HepG2 (cell line): ENCODE data around the gene LRPAP1. TPM values are rescaled to one million over a fixed set of nuclear protein-coding genes. Genes with fewer than 3 reads are reported as not detected.

Source experiments
- KDM3A ChIP-seq: IDR thresholded peaks from 2 replicates; pipeline ENCODE4 v1.6.1; 2018; ENCODE audit warnings: low read depth, missing compliant biosample characterization
- KLF13 ChIP-seq: sonication (generic); formaldehyde crosslinking; IDR thresholded peaks from 2 replicates; pipeline ENCODE4 v1.4.0; 2020; ENCODE audit warnings: mild to moderate bottlenecking, missing genetic modification reagents
- ONECUT2 ChIP-seq: sonication (generic); formaldehyde crosslinking; IDR thresholded peaks from 2 replicates; pipeline ENCODE4 v1.4.0; 2020; ENCODE audit warnings: missing genetic modification reagents
- POLR2A ChIP-seq, 2 experiments: IDR thresholded peaks; 2 replicates each; pipeline ENCODE4 v1.6.1; 2011; ENCODE audit warnings: low read depth in 2 of 2, low read length in 2 of 2, mild to moderate bottlenecking in 1 of 2, moderate library complexity in 1 of 2; ENCODE audit not compliant: insufficient read depth in 1 of 2
- RFX3 ChIP-seq: IDR thresholded peaks from 2 replicates; pipeline ENCODE4 v1.6.1; 2016; ENCODE audit warnings: missing biosample characterization, missing genetic modification reagents
- ZBTB7A ChIP-seq: sonication (generic); formaldehyde crosslinking; IDR thresholded peaks from 2 replicates; pipeline ENCODE4 v1.8.0; 2022; ENCODE audit warnings: mild to moderate bottlenecking, missing genetic modification reagents
- ZFP82 ChIP-seq: sonication (generic); formaldehyde crosslinking; IDR thresholded peaks from 2 replicates; pipeline ENCODE4 v1.5.1; 2020; ENCODE audit warnings: mild to moderate bottlenecking, missing genetic modification reagents, borderline replicate concordance
- ZNF350 ChIP-seq: sonication (generic); formaldehyde crosslinking; IDR thresholded peaks from 2 replicates; pipeline ENCODE4 v1.4.0; 2020; ENCODE audit warnings: mild to moderate bottlenecking, low read depth, missing genetic modification reagents, borderline replicate concordance
- ZNF430 ChIP-seq: sonication (generic); formaldehyde crosslinking; IDR thresholded peaks from 2 replicates; pipeline ENCODE4 v1.9.0; 2021; ENCODE audit warnings: mild to moderate bottlenecking, missing genetic modification reagents
- ZNF530 ChIP-seq: sonication (generic); formaldehyde crosslinking; IDR thresholded peaks from 2 replicates; pipeline ENCODE4 v1.5.0; 2020; ENCODE audit warnings: low read depth, mild to moderate bottlenecking, missing genetic modification reagents
- ZNF556 ChIP-seq: sonication (generic); formaldehyde crosslinking; IDR thresholded peaks from 2 replicates; pipeline ENCODE4 v1.4.0; 2020; ENCODE audit warnings: mild to moderate bottlenecking, missing genetic modification reagents, borderline replicate concordance
- ZNF660 ChIP-seq: sonication (generic); formaldehyde crosslinking; IDR thresholded peaks from 2 replicates; pipeline ENCODE4 v1.5.1; 2020; ENCODE audit warnings: mild to moderate bottlenecking, low read depth, missing genetic modification reagents, borderline replicate concordance
- ZNF724P ChIP-seq: sonication (generic); formaldehyde crosslinking; IDR thresholded peaks from 2 replicates; pipeline ENCODE4 v1.8.0; 2022; ENCODE audit warnings: missing genetic modification reagents, borderline replicate concordance
- ZSCAN20 ChIP-seq: sonication (generic); formaldehyde crosslinking; IDR thresholded peaks from 2 replicates; pipeline ENCODE4 v1.4.0; 2020; ENCODE audit warnings: missing genetic modification reagents, mild to moderate bottlenecking, borderline replicate concordance
- polyA plus RNA-seq, 8 experiments: library from polyadenylated mRNA; depleted of rRNA in 3 of 8; stranded (reverse) in 7 of 8; unstranded in 1 of 8; fragments of >200 nt; fragmentation: Illumina TruSeq in 4 of 8; extraction: Trizol in 4 of 8; gene quantifications; 2 replicates each; pipeline versions ENCODE4 v1.2.1 to v1.2.3, GENCODE V29; 2011 to 2016; ENCODE audit warnings: low read depth in 4 of 8, missing spikeins in 1 of 8, mixed read lengths in 1 of 8; ENCODE audit not compliant: insufficient read depth in 1 of 8
- total RNA-seq, 5 experiments: library from RNA; depleted of rRNA; stranded (reverse); fragments of >200 nt; fragmentation: Illumina TruSeq; extraction: Trizol; gene quantifications; 2 replicates each; pipeline ENCODE4 v1.2.3, GENCODE V29; 2016; ENCODE audit warnings: low read depth in 1 of 5
- TF ChIP-seq, protein P1 (sequence below): sonication (generic); formaldehyde crosslinking; IDR thresholded peaks from 2 replicates; pipeline ENCODE4 v1.5.1; 2020; ENCODE audit warnings: missing genetic modification reagents, mild to moderate bottlenecking, borderline replicate concordance
- TF ChIP-seq, protein P2 (sequence below): sonication (generic); formaldehyde crosslinking; IDR thresholded peaks from 2 replicates; pipeline ENCODE4 v1.8.0; 2022; ENCODE audit warnings: mild to moderate bottlenecking, missing genetic modification reagents, moderate library complexity
- TF ChIP-seq, protein P3 (sequence below): sonication (generic); formaldehyde crosslinking; IDR thresholded peaks from 2 replicates; pipeline ENCODE4 v1.4.0; 2020; ENCODE audit warnings: missing genetic modification reagents
- TF ChIP-seq, protein P4 (sequence below): IDR thresholded peaks from 2 replicates; pipeline ENCODE4 v1.6.1; 2018; ENCODE audit warnings: missing genetic modification reagents, mild to moderate bottlenecking, missing compliant biosample characterization
- TF ChIP-seq, protein P5 (sequence below): sonication (generic); formaldehyde crosslinking; IDR thresholded peaks from 2 replicates; pipeline ENCODE4 v1.5.1; 2020; ENCODE audit warnings: missing genetic modification reagents, mild to moderate bottlenecking, borderline replicate concordance

LRPAP1 gene
- total and polyA plus RNA-seq, 2 of the 13 experiments (the other 11 are each of a cell fraction or from before 2014, with no cell fraction given) = 153 to 191 TPM

DNA sequence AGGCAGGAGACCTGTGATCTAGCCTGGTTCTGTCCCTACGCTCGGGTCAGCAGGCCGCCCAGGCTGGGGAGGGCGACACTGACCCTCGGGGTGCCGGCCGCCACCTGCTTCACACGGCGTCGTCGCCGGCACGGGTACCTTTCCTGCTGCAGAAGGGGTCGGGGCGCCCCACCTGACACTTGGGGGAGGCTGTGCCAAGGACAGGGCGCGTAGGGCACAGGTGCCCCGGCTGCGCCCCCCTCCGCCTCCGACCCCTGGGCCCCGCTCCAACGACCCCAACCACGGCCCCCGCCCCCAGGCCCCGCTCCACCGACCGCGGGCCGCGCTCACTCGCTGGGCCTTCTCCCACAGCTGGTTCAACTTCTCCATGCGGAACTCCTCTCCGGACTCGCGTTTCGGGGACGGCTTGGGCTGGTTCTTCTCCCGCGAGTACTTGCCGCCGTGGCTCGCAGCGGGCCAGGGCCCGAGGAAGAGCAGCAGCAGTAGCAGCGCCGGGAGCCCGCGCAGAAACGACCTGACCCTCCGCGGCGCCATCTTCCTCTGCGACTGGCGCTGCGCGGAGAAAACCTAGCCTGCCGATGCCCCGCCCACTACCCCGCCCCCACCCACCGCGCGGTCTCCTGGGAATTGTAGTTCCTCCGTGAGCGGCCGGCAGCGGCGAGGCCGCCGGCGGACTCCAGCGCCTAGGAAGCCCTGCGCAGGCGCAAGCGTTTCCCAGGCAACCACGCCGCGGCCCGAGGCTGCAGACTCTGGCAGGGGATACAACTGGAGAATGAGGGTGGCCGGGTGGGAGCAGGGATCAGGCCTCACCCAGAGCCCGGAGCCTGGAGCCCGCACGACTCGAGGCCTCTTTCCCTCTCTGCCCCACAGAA lies at the start of gene LRPAP1 (continued):
- peak; percentile 51; the same call in 1 of the 2 replicates for TF ChIP-seq ZNF350
- TF ChIP-seq POLR2A (IDR thresholded peaks at IDR 0.05; ENCODE audit: insufficient read depth in 1 of 2, low read depth in 2 of 2, low read length in 2 of 2) = peak in 1 of 2 experiments; percentile 97; a peak in 2 of 4 replicates
- TF ChIP-seq, protein P1, sequence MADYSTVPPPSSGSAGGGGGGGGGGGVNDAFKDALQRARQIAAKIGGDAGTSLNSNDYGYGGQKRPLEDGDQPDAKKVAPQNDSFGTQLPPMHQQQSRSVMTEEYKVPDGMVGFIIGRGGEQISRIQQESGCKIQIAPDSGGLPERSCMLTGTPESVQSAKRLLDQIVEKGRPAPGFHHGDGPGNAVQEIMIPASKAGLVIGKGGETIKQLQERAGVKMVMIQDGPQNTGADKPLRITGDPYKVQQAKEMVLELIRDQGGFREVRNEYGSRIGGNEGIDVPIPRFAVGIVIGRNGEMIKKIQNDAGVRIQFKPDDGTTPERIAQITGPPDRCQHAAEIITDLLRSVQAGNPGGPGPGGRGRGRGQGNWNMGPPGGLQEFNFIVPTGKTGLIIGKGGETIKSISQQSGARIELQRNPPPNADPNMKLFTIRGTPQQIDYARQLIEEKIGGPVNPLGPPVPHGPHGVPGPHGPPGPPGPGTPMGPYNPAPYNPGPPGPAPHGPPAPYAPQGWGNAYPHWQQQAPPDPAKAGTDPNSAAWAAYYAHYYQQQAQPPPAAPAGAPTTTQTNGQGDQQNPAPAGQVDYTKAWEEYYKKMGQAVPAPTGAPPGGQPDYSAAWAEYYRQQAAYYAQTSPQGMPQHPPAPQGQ (CRISPR knock-in tag) = 0 out of 2 replicates have a peak, but pooled peaks have one; percentile 70
- no peak for TF ChIP-seq ZNF660 (CRISPR knock-in tag)
- TF ChIP-seq, protein P2, sequence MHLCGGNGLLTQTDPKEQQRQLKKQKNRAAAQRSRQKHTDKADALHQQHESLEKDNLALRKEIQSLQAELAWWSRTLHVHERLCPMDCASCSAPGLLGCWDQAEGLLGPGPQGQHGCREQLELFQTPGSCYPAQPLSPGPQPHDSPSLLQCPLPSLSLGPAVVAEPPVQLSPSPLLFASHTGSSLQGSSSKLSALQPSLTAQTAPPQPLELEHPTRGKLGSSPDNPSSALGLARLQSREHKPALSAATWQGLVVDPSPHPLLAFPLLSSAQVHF (CRISPR knock-in tag) = peak; percentile 75
- no peak for TF ChIP-seq ZFP82 (CRISPR knock-in tag)
- TF ChIP-seq ZSCAN20 (CRISPR knock-in tag) = no peak
- TF ChIP-seq, protein P3, sequence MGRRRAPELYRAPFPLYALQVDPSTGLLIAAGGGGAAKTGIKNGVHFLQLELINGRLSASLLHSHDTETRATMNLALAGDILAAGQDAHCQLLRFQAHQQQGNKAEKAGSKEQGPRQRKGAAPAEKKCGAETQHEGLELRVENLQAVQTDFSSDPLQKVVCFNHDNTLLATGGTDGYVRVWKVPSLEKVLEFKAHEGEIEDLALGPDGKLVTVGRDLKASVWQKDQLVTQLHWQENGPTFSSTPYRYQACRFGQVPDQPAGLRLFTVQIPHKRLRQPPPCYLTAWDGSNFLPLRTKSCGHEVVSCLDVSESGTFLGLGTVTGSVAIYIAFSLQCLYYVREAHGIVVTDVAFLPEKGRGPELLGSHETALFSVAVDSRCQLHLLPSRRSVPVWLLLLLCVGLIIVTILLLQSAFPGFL = 0 out of 2 replicates have a peak, but pooled peaks have one; percentile 71
- TF ChIP-seq KDM3A (CRISPR knock-in tag) = no peak
- TF ChIP-seq ZNF530 (CRISPR knock-in tag) = no peak
- TF ChIP-seq, protein P4, sequence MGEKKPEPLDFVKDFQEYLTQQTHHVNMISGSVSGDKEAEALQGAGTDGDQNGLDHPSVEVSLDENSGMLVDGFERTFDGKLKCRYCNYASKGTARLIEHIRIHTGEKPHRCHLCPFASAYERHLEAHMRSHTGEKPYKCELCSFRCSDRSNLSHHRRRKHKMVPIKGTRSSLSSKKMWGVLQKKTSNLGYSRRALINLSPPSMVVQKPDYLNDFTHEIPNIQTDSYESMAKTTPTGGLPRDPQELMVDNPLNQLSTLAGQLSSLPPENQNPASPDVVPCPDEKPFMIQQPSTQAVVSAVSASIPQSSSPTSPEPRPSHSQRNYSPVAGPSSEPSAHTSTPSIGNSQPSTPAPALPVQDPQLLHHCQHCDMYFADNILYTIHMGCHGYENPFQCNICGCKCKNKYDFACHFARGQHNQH = 0 out of 2 replicates have a peak, but pooled peaks have one; percentile 36
- no peak for TF ChIP-seq KLF13 (CRISPR knock-in tag)
- TF ChIP-seq, protein P5, sequence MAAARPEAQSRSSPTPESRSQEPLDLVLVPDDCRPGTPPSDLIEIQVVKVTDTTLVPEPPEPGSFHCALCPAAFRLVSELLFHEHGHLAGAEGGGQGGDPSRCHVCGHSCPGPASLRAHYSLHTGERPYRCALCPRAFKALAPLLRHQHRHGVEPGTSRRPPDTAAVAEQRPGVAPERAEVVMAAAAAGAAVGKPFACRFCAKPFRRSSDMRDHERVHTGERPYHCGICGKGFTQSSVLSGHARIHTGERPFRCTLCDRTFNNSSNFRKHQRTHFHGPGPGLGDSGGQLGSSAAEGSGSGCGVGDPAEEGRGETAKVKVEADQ (CRISPR knock-in tag) = peak; percentile 87
- TF ChIP-seq ZNF430 = 0 out of 2 replicates have a peak, but pooled peaks have one; percentile 62
- peak; percentile 93 for TF ChIP-seq RFX3 (CRISPR knock-in tag)
- TF ChIP-seq ZNF724P (CRISPR knock-in tag) = peak; percentile 88; the same call in 1 of the 2 replicates
- no peak for TF ChIP-seq ONECUT2
- TF ChIP-seq ZBTB7A (CRISPR knock-in tag) = 0 out of 2 replicates have a peak, but pooled peaks have one; percentile 21
- peak; percentile 51; the same call in 1 of the 2 replicates for TF ChIP-seq ZNF556 (CRISPR knock-in tag)
